Spleen (tissue), 11 donors: ENCODE measurements around the gene IFNA16. TPM values are rescaled to one million over a fixed set of nuclear protein-coding genes. Genes with fewer than 3 reads are reported as not detected.
"Not testable (repeated sequence)": the region's sequence is repeated elsewhere in the genome, so short reads cannot be mapped to it uniquely, and the experiment has no call there.

Source experiments
- DNase-seq: peaks from one replicate; pipeline ENCODE4 v3.0.0-alpha.2; 2020
- H3K27ac ChIP-seq, 8 donors: fragments of 200-600 bp; sonication (generic) in 7 of 8; 1 replicate in 4 of 8; 2 replicates in 4 of 8; pipeline versions ENCODE4 v1.5.0 to v1.8.0; 2016 to 2021; ENCODE audit warnings: inconsistent platforms in 4 of 8, mild to moderate bottlenecking in 4 of 8, moderate library complexity in 1 of 8
- H3K27me3 ChIP-seq, 7 donors: fragments of 200-600 bp; sonication (generic) in 6 of 7; replicated peaks in 1 of 7; 1 replicate in 4 of 7; 2 replicates in 3 of 7; pipeline versions ENCODE4 v1.5.0 to v1.8.0; 2016 to 2021; ENCODE audit warnings: inconsistent platforms in 3 of 7, mild to moderate bottlenecking in 1 of 7
- H3K36me3 ChIP-seq, 6 donors: fragments of 200-600 bp; sonication (generic) in 5 of 6; 1 replicate in 4 of 6; 2 replicates in 2 of 6; pipeline versions ENCODE4 v1.5.0 to v1.8.0; 2016 to 2021; ENCODE audit warnings: inconsistent platforms in 2 of 6
- H3K4me1 ChIP-seq, 6 donors: fragments of 200-600 bp; sonication (generic) in 5 of 6; 1 replicate in 3 of 6; 2 replicates in 3 of 6; pipeline versions ENCODE4 v1.5.0 to v1.8.0; 2016 to 2021; ENCODE audit warnings: inconsistent platforms in 3 of 6
- H3K4me3 ChIP-seq, 8 donors: fragments of 200-600 bp; sonication (generic) in 7 of 8; 1 replicate in 4 of 8; 2 replicates in 4 of 8; pipeline versions ENCODE4 v1.5.0 to v1.8.0; 2016 to 2021; ENCODE audit warnings: inconsistent platforms in 4 of 8, mild to moderate bottlenecking in 4 of 8, moderate library complexity in 2 of 8
- H3K9me3 ChIP-seq, 8 donors: fragments of 200-600 bp; sonication (generic) in 7 of 8; 1 replicate in 4 of 8; 2 replicates in 4 of 8; pipeline versions ENCODE4 v1.5.0 to v1.8.0; 2016 to 2021; ENCODE audit warnings: inconsistent platforms in 4 of 8
- CTCF ChIP-seq, 11 experiments: fragments of 200-600 bp in 7 of 11; fragments of 450-650 bp in 4 of 11; sonication (generic) in 4 of 11; IDR thresholded peaks in 8 of 11; conservative IDR thresholded peaks in 3 of 11; 1 replicate in 7 of 11; 2 replicates in 4 of 11; pipeline versions ENCODE4 v1.4.0 to v1.8.0; 2016 to 2021; ENCODE audit warnings: antibody characterized with exemption in 11 of 11, inconsistent platforms in 4 of 11, mild to moderate bottlenecking in 1 of 11
- POLR2A ChIP-seq, 3 donors: fragments of 450-650 bp; IDR thresholded peaks; one replicate each; pipeline ENCODE4 v1.5.1; 2017; ENCODE audit warnings: antibody characterized with exemption in 3 of 3, mild to moderate bottlenecking in 1 of 3
- POLR2AphosphoS5 ChIP-seq, 3 donors: sonication (generic); formaldehyde crosslinking; IDR thresholded peaks; one replicate each; pipeline ENCODE4 v1.5.1; 2017; ENCODE audit warnings: antibody characterized with exemption in 3 of 3
- WGBS, 5 donors: extraction: QIAGEN DNeasy Blood & Tissue Kit in 3 of 5; methylation state at CpG; one replicate each; pipeline versions ENCODE4 v1.1.5 to v1.1.7; 2013 to 2018; 5-methylcytosine and 5-hydroxymethylcytosine counted together
- intact Hi-C: fragments of 100-400 bp; cut with DNase I; formaldehyde crosslinking; loops from one replicate; pipeline ENCODE4 v1.15.0; 2023; ENCODE audit warnings: low total_unique reads
- polyA plus RNA-seq, 3 donors: library from polyadenylated mRNA; stranded (reverse); fragments of 200-250 nt; gene quantifications; one replicate each; pipeline ENCODE4 v1.2.1, GENCODE V29; 2013
- total RNA-seq, 7 donors: library from RNA; depleted of rRNA in 3 of 7; stranded (reverse); fragments of >200 nt in 3 of 7; fragmentation: NEBNext Ultra II Directional in 4 of 7; extraction: Animal tissue kit (Norgen Biotek cat#: 25700) in 4 of 7; gene quantifications; one replicate each; pipeline versions ENCODE4 v1.1.0 to v1.2.1, GENCODE V29; 2016 to 2021
- donor health status: healthy with polysubstance abuse.
- donor health status: DM: no; HTN: no; CAD: no; lungs with moderate emphysema.
- donor health status: DM: no; HTN: no; CAD: no.
- donor health status: Bipolar disorder and iron deficiency.
- donor health status: healthy.
- donor health status: DM: no; HTN: no; CAD: no.
- donor health status: DM: yes; HTN: yes; CAD: no.

The IFNA16 gene
- total and polyA plus RNA-seq, 10 donors, result not detected

- 22 to 28% (median 27%) methylated on average over 8 of the region's 8 CpGs for WGBS, 5 donors
- H3K4me3 ChIP-seq, H3K27me3 ChIP-seq, H3K4me1 ChIP-seq, intact Hi-C loops, H3K36me3 ChIP-seq, H3K9me3 ChIP-seq, H3K27ac ChIP-seq: not testable (repeated sequence)
- peak in 10 of 11 experiments; percentile 17 to 70 (median 48) for TF ChIP-seq CTCF (IDR thresholded peaks at IDR 0.05 in 8 of 11, conservative IDR thresholded peaks at IDR 0.05 in 3 of 11)
- DNase-seq, result peak; percentile 56
Measured at GRCh38 chr9:21235468-21236359, 18.6 kb upstream of the IFNA16 start.

GRCh38 chr9:21234153-21234687 is 17.1 kb upstream of the IFNA16 start:
- no peak overlapping the region for H3K27ac ChIP-seq
- H3K27me3 ChIP-seq, result no peaks in the 10 kb centered on the region
- peaks cover 0 to 8% (median 3%) of the 10 kb centered on the region in 6 donors for H3K4me1 ChIP-seq
- intact Hi-C loops, result no loop called here
- no peaks in the 10 kb centered on the region for H3K36me3 ChIP-seq
- H3K4me3 ChIP-seq, result no peak overlapping the region
- DNase-seq, result no peak
- WGBS, 5 donors, result 78 to 90% (median 84%) methylated on average over 3 to 4 of the region's 4 CpGs
- TF ChIP-seq CTCF (IDR thresholded peaks at IDR 0.05 in 8 of 11, conservative IDR thresholded peaks at IDR 0.05 in 3 of 11) (no peak), POLR2A (IDR thresholded peaks at IDR 0.05) (no peak), POLR2AphosphoS5 (IDR thresholded peaks at IDR 0.05) (no peak)
- H3K9me3 ChIP-seq, result no peaks in the 10 kb centered on the region

- intact Hi-C loops, result no loop called here
- no peak for DNase-seq
- TF ChIP-seq CTCF (IDR thresholded peaks at IDR 0.05 in 8 of 11, conservative IDR thresholded peaks at IDR 0.05 in 3 of 11), result no peak
- no peak for TF ChIP-seq POLR2A (IDR thresholded peaks at IDR 0.05)
- TF ChIP-seq POLR2AphosphoS5 (IDR thresholded peaks at IDR 0.05), result no peak
Measured at GRCh38 chr9:21233258-21233657, 16.1 kb upstream of the IFNA16 start.

GRCh38 chr9:21228122-21228521 is 11.0 kb upstream of the IFNA16 start, which contains the start of gene IFNA17:
TSS of gene IFNA17 (minus strand) at chr9:21228222. CDS start at chr9:21228173, 49 bp downstream.
- Histone ChIP-seq H3K4me3 (no peak within 1 kb of the TSS), H3K4me1 (no peaks in the 10 kb centered on the region), H3K27ac (no peak within 1 kb of the TSS), H3K27me3 (no peaks in the 10 kb centered on the region), H3K36me3 (no peaks in the 10 kb centered on the region), H3K9me3 (no peaks in the 10 kb centered on the region)
- intact Hi-C loops, result no loop called here
- DNase-seq, result no peak
- WGBS, 5 donors, result 80 to 93% (median 88%) methylated on average over 2 of the region's 2 CpGs
- TF ChIP-seq CTCF (IDR thresholded peaks at IDR 0.05 in 8 of 11, conservative IDR thresholded peaks at IDR 0.05 in 3 of 11), result no peak
- no peak for TF ChIP-seq POLR2A (IDR thresholded peaks at IDR 0.05)
- no peak for TF ChIP-seq POLR2AphosphoS5 (IDR thresholded peaks at IDR 0.05)

More at GRCh38 chr9:21233258-21233657, 16.1 kb upstream of the IFNA16 start:
- peaks cover 0 to 8% (median 3%) of the 10 kb centered on the region in 6 donors for H3K4me1 ChIP-seq
- WGBS, 5 donors, result 87 to 100% (median 93%) methylated on average over 2 of the region's 2 CpGs
- no peaks in the 10 kb centered on the region for H3K27me3 ChIP-seq
- H3K9me3 ChIP-seq, result no peaks in the 10 kb centered on the region
- H3K4me3 ChIP-seq, result no peak overlapping the region
- H3K36me3 ChIP-seq, result no peaks in the 10 kb centered on the region
- H3K27ac ChIP-seq, result no peak overlapping the region
